ENCODE measurements around the gene CIROP. TPM values are rescaled to one million over a fixed set of nuclear protein-coding genes. Genes with fewer than 3 reads are reported as not detected.
A peak's percentile ranks its signal among the peaks of the same experiment; 100 is the strongest.

CIROP gene
- total RNA-seq, 2 donors from 2014 or later: not detected

DNA sequence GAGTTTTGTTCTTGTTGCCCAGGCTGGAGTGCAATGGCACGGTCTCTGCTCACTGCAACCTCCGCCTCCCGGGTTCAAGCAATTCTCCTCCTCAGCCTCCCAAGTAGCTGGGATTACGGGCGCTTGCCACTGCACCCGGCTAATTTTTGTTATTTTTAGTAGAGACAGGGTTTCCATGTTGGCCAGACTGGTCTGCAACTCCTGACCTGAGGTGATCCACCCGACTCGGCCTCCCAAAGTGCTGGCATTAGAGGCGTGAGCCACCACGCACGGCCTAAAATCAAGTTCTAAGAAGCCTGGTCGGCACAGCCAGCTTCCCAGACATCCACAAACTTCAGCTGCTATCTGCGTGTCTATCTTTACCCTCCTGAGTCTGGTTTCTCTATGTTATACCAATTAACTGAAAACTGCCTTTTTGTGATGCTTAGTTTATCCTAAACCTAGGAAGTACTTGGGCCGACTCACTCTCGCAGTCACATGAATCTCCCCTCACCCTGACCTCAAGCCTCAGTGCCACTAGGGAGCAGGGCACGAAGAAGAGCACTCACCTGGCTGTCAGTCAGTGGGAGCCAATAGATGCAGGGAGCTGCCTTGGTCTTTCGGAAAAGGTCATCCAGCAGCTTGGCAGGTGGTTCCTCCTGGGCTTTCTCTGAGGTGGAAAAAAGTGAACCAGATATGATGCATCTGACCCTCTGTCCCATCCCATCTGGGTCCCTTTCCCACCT, 44.1 kb downstream of the CIROP start:
- Histone ChIP-seq H3K9me3 (no peaks in the 10 kb centered on the region), H3K4me3 (no peak overlapping the region), H3K27me3 (no peaks in the 10 kb centered on the region), H3K27ac (no peak overlapping the region), H3K36me3 (peaks cover 47% of the 10 kb centered on the region), H3K9ac (ENCODE audit: low read depth in 2 of 2, low read length in 2 of 2) (no peak overlapping the region), H3K4me1 (peaks cover 5% of the 10 kb centered on the region)
- no peak for DNase-seq
- intact Hi-C loops (cut with DNase I): no loop called here
- no peak for TF ChIP-seq CTCF (IDR thresholded peaks at IDR 0.05)

- H3K4me1 ChIP-seq: peaks cover 5% of the 10 kb centered on the region
- peaks cover 33% of the 10 kb centered on the region for H3K36me3 ChIP-seq
- H3K9ac ChIP-seq (ENCODE audit: low read depth in 2 of 2, low read length in 2 of 2): no peak overlapping the region
- intact Hi-C loops (cut with DNase I): loop anchor here (2.0 kb wide), 1 partner anchor 72 kb away; no protein-coding TSS in a partner anchor
- H3K27ac ChIP-seq: no peak overlapping the region
- H3K4me3 ChIP-seq: no peak overlapping the region
- no peak for TF ChIP-seq CTCF (IDR thresholded peaks at IDR 0.05)
- no peaks in the 10 kb centered on the region for H3K27me3 ChIP-seq
- no peaks in the 10 kb centered on the region for H3K9me3 ChIP-seq
- no peak for DNase-seq
These were observed 45.9 kb downstream of the CIROP start for GRCh38 chr14:23058654-23059504.

DNA sequence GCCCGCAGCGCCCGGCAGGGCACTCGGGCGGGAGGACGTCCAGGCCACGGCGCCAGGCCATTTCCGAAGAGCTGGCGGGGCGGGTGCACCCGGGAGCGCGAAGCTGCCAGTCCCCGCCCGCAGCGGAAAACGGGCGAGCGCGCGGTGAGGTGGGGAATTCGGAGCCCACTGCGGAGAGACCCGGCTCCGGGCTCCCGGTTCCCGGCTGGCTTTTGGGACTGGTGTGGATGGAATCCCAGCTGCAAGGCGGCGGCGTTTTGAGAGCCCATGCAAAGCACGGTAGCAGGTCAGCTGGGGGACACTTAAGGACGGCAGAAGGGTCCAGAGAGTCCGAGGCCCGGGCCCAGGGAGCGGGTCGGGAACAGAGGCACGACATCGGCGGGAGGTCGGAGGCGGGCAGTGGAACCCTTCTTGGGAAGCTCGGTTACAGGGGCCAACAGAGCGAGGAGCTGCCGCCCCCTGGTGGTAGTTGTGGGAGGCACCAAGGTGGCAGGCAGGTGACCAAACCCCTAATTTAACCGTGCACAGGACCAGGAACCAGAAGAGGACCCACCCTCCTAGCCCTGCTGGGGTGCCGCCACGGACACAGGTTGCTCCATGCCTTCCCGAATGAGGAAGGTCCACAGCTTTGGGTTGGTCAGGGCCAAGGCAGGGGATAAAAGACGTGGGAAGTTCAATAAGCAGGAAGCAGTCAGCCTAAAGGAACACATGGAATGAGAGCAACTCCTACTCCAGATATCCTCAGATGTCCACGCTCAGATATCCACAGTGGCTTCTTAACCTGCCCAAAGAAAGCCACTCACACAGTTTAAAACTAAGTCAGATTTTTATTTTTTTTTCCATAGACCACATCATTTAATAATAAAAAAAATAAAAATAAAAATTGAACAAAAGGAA, 46.8 kb downstream of the CIROP start:
- TF ChIP-seq CTCF (IDR thresholded peaks at IDR 0.05): peak; percentile 90
- no peaks in the 10 kb centered on the region for H3K27me3 ChIP-seq
- no peaks in the 10 kb centered on the region for H3K9me3 ChIP-seq
- H3K9ac ChIP-seq (ENCODE audit: low read depth in 2 of 2, low read length in 2 of 2): peak overlapping the region; percentile 38 to 68
- DNase-seq: peak; percentile 95
- H3K27ac ChIP-seq: peak overlapping the region; percentile 74
- H3K36me3 ChIP-seq: peaks cover 25% of the 10 kb centered on the region
- intact Hi-C loops (cut with DNase I): loop anchor here (2.0 kb wide), 1 partner anchor 71 kb away; no protein-coding TSS in a partner anchor
- peak overlapping the region; percentile 57 for H3K4me3 ChIP-seq
- H3K4me1 ChIP-seq: peaks cover 5% of the 10 kb centered on the region

DNA sequence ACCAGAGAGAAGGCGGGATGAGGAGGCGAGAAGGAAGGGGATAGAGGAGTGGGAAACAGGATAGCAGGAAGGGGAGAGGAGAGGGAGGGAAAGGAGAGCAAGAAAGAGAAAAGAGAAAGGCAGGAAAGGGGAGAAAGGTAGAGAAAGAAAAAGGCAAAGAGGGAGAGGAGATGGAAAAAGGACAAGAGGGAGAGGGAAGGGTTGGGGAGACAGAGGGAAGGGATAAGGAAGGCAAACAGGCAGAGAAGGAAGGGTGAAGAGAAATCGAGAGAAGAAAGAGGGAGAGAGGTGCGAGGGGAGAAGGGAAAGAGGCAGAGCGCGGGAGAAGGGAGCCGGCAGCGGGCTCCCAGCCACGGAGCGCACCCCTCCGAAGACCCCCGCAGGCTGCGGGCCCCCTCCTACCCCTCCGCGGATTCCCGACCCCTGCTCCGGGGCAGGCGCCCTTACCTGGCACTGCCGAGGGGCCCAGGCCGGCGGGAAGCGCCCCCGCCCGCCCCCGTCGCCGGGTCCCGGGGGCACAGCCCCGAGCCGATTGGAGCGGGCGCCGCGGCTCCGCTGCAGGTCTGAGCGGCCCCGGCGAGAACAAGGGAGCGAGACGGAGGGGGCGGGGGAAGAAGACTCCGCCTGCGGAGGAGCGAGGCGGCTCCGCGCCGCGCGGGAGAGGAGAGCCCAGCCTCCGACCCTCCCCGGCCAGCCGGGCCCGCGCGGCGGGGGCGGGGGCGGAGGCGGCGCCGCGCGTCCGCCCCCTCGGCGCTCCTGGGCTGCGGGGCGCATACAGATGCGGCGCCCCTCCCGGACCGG, 47.6 kb downstream of the CIROP start, which contains the start of gene CDH24:
TSS of gene CDH24 (minus strand) at position 565 of the 801 bp plus-strand sequence. CDS start 1,787 bp downstream, outside the sequence.
- Histone ChIP-seq H3K9ac (ENCODE audit: low read depth in 2 of 2, low read length in 2 of 2) (peak within 1 kb of the TSS; percentile 48 to 77), H3K4me1 (peaks cover 5% of the 10 kb centered on the region), H3K9me3 (no peaks in the 10 kb centered on the region), H3K27ac (peak within 1 kb of the TSS; percentile 74), H3K27me3 (no peaks in the 10 kb centered on the region), H3K4me3 (peak within 1 kb of the TSS; percentile 57), H3K36me3 (peaks cover 18% of the 10 kb centered on the region)
- TF ChIP-seq CTCF (IDR thresholded peaks at IDR 0.05): no peak
- intact Hi-C loops (cut with DNase I): no loop called here
- DNase-seq: peak; percentile 83
